Measurements from ENCODE around the gene ZFAND2B. TPM values are rescaled to one million over a fixed set of nuclear protein-coding genes. Genes with fewer than 3 reads are reported as not detected.
"Not testable (repeated sequence)": the region's sequence is repeated elsewhere in the genome, so short reads cannot be mapped to it uniquely, and the experiment has no call there.

Gene ZFAND2B
- total RNA-seq, 1 donor from 2014 or later = 29.8 TPM

DNA sequence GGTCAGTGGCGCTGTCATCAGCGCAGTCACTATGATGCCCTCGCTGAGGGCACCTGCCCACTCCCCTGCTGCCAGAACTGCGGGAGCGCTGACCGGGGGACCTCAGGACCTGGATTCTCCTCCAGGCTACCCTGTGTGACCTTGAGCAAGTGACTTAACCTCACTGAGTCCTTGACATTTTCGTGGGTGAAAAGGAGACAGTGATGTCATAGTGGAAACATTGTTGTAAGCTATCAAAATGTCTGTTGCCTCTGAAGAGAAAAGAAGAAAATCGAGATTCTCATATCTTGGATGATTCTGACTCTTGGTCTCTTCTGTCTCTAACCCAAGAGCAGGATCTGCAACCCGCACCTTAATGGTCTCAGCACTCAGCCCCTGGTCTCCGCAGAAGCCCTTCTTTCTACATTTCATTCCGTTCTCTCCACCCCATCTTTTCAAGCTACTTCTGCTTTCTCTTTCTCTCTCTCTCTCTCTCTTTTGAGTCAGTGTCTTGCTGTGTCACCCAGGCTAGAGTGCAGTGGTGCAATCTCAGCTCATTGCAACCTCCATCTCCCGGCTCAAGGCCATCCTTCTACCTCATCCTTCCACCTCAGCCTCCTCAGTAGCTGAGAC, 48.1 kb downstream of the ZFAND2B start:
- Mint-ChIP-seq H3K4me1 (ENCODE audit: low read depth) (peaks cover 45% of the 10 kb centered on the region), H3K27ac (ENCODE audit: unreplicated experiment) (no peak overlapping the region), H3K36me3 (ENCODE audit: low read depth) (no peaks in the 10 kb centered on the region), H3K27me3 (ENCODE audit: low read depth) (peaks cover 12% of the 10 kb centered on the region), H3K9me3 (ENCODE audit: low read depth) (no peaks in the 10 kb centered on the region), H3K4me3 (ENCODE audit: unreplicated experiment) (peak overlapping the region; percentile 72)
- DNase-seq (ENCODE audit: low spot score) = no peak
- TF ChIP-seq, protein P1, sequence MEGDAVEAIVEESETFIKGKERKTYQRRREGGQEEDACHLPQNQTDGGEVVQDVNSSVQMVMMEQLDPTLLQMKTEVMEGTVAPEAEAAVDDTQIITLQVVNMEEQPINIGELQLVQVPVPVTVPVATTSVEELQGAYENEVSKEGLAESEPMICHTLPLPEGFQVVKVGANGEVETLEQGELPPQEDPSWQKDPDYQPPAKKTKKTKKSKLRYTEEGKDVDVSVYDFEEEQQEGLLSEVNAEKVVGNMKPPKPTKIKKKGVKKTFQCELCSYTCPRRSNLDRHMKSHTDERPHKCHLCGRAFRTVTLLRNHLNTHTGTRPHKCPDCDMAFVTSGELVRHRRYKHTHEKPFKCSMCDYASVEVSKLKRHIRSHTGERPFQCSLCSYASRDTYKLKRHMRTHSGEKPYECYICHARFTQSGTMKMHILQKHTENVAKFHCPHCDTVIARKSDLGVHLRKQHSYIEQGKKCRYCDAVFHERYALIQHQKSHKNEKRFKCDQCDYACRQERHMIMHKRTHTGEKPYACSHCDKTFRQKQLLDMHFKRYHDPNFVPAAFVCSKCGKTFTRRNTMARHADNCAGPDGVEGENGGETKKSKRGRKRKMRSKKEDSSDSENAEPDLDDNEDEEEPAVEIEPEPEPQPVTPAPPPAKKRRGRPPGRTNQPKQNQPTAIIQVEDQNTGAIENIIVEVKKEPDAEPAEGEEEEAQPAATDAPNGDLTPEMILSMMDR (IDR thresholded peaks at IDR 0.05) = no peak

DNA sequence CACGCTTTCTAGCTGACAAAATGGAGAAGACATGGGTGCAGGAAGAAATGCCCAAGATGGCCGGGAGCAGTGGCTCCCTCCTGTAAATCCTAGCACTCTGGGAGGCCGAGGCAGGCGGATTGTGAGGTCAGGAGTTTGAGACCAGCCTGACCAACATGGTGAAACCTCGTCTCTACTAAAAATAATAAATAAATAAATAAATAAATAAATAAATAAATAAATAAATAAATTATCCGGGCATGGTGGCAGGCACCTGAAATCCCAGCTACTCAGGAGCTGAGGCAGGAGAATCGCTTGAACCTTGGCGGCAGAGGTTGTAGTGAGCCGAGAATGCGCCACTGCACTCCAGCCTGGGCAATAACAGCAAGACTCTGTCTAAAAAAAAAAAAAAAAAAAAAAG, 52.4 kb downstream of the ZFAND2B start:
- not testable (repeated sequence) for DNase-seq (ENCODE audit: low spot score); H3K4me1 Mint-ChIP-seq (ENCODE audit: low read depth); H3K9me3 Mint-ChIP-seq (ENCODE audit: low read depth); H3K4me3 Mint-ChIP-seq (ENCODE audit: unreplicated experiment); H3K27ac Mint-ChIP-seq (ENCODE audit: unreplicated experiment); H3K36me3 Mint-ChIP-seq (ENCODE audit: low read depth)
- H3K27me3 Mint-ChIP-seq (ENCODE audit: low read depth) = peaks cover 25% of the 10 kb centered on the region

Other genes starting within 250 kb of the ZFAND2B start
- 0.22 to 0.36 TPM in 2 of 3 replicates, not detected in the other for gene CDK5R2, start 247.1 kb upstream of the ZFAND2B start, total RNA-seq
- not detected in 3 replicates for gene FEV, start 221.6 kb upstream of the ZFAND2B start, total RNA-seq
- gene CRYBA2, start 213.4 kb upstream of the ZFAND2B start, total RNA-seq = not detected in 3 replicates
- gene CFAP65, start 165.3 kb upstream of the ZFAND2B start, total RNA-seq = not detected in 3 replicates
- 0.19 TPM in 1 of 3 replicates, not detected in the others for gene IHH, start 145.9 kb upstream of the ZFAND2B start, total RNA-seq
- 7.3 to 13.3 TPM (median 12.7 TPM) in 3 replicates for gene NHEJ1, start 46.0 kb upstream of the ZFAND2B start, total RNA-seq
- 2.0 to 2.7 TPM (median 2.4 TPM) in 3 replicates for gene SLC23A3, start 36.8 kb upstream of the ZFAND2B start, total RNA-seq
- 36.1 to 46.3 TPM (median 43.1 TPM) in 3 replicates for gene CNPPD1, start 29.9 kb upstream of the ZFAND2B start, total RNA-seq
- gene RETREG2, start 28.5 kb upstream of the ZFAND2B start, total RNA-seq = 81.1 to 88.0 TPM (median 85.0 TPM) in 3 replicates
- 27.1 to 39.0 TPM (median 27.4 TPM) in 3 replicates for gene ABCB6, start 12.2 kb downstream of the ZFAND2B start, total RNA-seq
- 75.2 to 82.8 TPM (median 75.5 TPM) in 3 replicates for gene ATG9A, start 22.9 kb downstream of the ZFAND2B start, total RNA-seq
- 27.9 to 38.0 TPM (median 35.9 TPM) in 3 replicates for gene ANKZF1, start 23.0 kb downstream of the ZFAND2B start, total RNA-seq
- 2.9 to 7.3 TPM (median 3.0 TPM) in 3 replicates for gene GLB1L, start 38.7 kb downstream of the ZFAND2B start, total RNA-seq
- 24.4 to 32.0 TPM (median 25.9 TPM) in 3 replicates for gene STK16, start 38.7 kb downstream of the ZFAND2B start, total RNA-seq
- gene TUBA4B, start 46.5 kb downstream of the ZFAND2B start, total RNA-seq = not detected in 3 replicates
- 9.4 to 19.7 TPM (median 11.5 TPM) in 3 replicates for gene TUBA4A, start 47.1 kb downstream of the ZFAND2B start, total RNA-seq
- gene DNAJB2, start 72.6 kb downstream of the ZFAND2B start, total RNA-seq = 50.7 to 55.6 TPM (median 55.0 TPM) in 3 replicates
- 0.67 to 0.87 TPM (median 0.80 TPM) in 3 replicates for gene PTPRN, start 102.6 kb downstream of the ZFAND2B start, total RNA-seq
- not detected in 3 replicates for gene RESP18, start 126.0 kb downstream of the ZFAND2B start, total RNA-seq
- 42.3 to 47.9 TPM (median 43.5 TPM) in 3 replicates for gene DNPEP, start 181.1 kb downstream of the ZFAND2B start, total RNA-seq
- 0.70 to 19.8 TPM (median 15.5 TPM) in 3 replicates for gene DES, start 211.6 kb downstream of the ZFAND2B start, total RNA-seq
- gene SPEG, start 228.1 kb downstream of the ZFAND2B start, total RNA-seq = 62.9 to 94.9 TPM (median 89.7 TPM) in 3 replicates

All from chondrocyte (in vitro differentiated cells).